ENCODE results near the gene ADAMTSL2. TPM values are rescaled to one million over a fixed set of nuclear protein-coding genes. Genes with fewer than 3 reads are reported as not detected.

ADAMTSL2 gene
- total RNA-seq, 1 donor: under 0.01 TPM

DNA sequence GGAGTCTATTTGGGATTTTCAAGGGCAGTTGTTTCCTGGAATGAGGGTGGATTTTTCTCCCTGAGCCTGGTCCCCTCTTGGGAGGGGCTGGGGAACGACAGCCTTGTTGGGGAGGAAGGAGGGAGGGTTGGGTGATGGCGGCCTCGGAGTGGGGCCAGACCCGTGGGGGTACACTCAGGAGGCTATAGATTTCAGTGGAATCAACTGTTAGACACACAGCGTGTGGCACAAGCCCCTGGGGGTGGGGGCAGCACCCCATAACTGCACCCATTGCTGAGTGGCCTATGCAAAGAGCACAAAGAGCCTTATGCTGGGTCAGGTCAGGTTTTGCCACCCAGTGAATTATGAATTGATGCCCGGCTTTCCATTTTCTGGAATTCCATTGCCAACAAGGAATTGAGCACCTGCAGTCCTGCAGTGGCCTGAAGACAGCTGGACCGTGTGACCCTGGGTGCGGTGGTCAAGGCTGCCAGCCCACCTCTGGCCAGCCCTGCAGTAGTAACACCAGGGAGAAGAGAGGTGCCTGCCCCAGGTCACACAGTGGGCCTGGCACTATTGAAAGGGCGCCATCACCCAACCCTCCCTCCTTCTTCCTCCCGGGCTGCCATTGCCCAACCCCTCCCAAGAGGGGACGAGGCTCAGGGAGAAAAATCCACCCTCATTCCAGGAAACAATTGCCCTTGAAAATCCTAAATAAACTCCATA is 18.1 kb upstream of the ADAMTSL2 start:
- DNase-seq (ENCODE audit: low read depth in 2 of 3, low spot score in 2 of 3): no peak

DNA sequence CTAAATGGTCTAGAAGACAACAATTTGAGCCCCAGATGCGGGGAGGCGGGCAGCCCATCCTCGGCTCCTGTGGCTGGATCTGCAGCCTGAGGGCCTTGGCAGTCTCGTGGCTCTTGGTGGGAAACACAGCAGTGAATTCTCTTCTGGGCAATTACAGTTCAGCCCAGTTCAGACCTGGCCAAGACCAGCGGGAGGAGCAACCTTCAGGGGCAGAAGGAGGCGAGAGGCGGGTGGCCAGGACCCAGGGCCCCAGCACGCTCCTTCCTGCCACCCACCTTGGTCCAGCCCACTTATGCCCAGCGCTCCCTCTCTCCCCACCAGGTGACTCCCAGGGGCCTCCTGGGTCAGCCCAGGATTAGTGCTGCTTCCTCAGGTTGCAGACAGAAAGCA is 17.5 kb upstream of the ADAMTSL2 start:
- DNase-seq (ENCODE audit: low read depth in 2 of 3, low spot score in 2 of 3): no peak

DNA sequence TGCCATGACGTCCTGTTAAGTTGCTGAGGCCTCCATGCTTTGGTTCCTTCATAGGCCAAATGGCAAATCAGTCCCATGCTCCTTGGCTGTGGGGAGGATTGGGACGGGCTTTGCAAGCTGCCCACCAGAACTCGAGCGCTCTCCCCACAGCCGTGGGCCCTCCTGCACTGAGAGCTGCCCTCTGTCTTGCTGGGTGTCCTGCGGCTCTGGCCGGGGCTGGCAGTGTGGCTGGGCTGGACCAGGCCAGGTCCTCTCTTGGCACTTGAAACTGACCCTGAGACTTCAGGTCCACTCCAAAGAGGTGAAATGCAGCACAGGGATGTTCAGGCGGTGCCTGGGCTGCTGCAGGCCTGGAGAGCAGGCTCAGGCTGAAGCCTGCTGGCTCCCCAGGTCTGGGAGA is 16.8 kb upstream of the ADAMTSL2 start:
- DNase-seq (ENCODE audit: low read depth in 2 of 3, low spot score in 2 of 3): no peak

DNA sequence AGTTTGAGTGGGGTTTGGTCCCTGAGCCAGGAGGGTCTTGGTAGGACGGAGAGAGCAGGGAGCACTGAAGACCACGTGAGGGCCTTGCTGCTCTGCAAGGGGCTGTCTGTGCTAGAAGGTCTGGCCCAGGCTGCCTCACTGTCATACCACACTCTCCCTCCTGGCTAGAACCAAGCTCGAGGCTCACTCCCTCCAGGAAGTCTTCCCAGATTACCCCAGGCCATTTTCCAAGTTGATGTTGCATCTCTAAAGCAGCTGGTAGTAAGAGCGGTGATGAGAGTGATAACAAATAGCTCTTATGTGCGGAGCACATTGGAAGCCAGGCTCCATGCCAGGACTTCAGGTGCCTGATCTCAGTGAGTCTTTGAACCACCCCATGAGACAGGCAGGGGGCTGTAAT is 16.3 kb upstream of the ADAMTSL2 start:
- DNase-seq (ENCODE audit: low read depth in 2 of 3, low spot score in 2 of 3): no peak

DNA sequence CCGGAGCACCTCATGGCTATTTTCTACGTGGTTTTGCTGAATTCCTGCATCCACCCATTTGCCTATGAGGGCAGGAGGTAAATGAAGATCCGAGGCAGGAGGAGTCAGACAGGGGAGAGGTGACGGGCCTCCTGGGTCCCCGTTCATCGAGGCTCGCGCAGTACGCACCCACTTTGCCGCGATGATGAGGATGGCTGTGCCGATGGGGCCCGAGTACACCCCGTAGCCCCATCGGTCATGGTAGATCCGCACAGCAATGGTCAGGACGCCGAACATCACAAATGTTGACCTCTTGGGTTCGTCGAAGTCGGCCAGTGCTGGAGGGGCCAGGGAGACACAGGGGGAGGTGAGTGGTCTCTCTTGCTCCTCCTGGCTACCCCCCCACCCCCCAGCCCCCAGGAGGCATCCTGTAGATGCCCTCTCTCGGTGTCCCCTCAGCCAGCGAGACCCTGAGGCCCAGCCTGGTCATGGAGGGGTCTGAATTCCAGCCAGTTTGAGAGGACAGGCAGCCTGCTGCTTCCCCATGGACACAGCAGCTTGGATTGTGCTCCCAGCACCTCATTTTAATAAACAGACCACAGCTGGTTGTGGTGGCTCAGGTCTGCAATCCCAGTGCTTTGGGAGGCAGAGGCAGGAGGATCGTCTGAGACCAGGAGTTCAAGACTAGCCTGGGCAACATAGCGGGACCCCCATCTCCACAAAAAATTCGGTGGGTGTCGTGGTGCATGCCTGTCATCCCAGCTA is 15.6 kb upstream of the ADAMTSL2 start:
- no peak for DNase-seq (ENCODE audit: low read depth in 2 of 3, low spot score in 2 of 3)

DNA sequence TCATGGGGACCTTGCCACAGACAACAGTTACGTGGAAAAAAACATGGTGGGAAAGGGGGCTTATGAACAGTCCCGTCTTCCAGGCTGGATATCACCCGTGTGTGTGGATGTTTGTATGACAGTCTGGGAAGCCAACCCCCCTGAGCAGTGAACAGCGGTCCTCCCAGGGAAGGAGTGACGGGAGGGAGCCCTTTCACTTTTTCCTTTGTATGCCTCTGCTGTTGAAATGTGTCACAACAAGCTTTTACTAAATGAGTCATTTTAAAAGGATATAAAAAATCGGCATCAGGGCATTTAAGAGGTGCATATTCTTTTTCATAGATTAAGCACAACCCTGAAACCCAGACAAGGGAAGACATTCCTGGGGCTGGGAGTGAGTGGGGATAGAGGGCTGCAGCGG is 14.8 kb upstream of the ADAMTSL2 start:
- no peak for DNase-seq (ENCODE audit: low read depth in 2 of 3, low spot score in 2 of 3)

DNA sequence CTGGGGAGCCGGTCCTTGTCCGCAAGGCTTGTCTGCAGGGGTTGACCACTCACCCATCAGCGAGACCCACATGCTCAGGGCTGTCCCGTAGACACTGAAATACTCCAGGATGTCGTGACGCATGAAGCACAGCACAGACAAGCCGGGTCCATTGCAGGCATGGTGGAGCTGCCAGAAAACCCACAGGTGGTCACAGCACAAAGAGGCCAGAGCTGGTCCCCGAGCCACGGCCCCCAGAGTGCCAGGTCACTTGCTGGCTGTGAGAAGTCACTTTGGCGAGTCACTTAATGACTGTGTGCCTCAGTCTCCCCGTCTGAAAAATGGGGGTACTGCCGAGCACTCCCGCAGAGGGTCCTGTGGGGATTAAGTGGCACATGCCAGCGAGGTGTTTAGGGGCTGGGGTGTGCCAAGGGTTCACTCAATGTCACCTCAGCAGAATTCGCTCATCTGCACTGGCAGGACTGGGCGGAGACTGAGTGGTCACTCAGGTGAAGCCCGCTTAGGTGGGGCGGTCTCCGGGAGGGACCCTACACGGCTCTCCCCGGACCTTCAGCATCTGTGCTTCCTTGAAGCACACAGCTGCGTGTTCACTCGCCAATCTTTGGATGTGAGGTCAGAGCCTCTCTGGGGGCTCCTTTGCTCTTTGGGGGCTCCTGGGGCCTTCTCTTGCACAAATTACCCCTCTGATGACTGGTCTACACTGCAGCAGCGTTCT is 14.2 kb upstream of the ADAMTSL2 start:
- no peak for DNase-seq (ENCODE audit: low read depth in 2 of 3, low spot score in 2 of 3)

DNA sequence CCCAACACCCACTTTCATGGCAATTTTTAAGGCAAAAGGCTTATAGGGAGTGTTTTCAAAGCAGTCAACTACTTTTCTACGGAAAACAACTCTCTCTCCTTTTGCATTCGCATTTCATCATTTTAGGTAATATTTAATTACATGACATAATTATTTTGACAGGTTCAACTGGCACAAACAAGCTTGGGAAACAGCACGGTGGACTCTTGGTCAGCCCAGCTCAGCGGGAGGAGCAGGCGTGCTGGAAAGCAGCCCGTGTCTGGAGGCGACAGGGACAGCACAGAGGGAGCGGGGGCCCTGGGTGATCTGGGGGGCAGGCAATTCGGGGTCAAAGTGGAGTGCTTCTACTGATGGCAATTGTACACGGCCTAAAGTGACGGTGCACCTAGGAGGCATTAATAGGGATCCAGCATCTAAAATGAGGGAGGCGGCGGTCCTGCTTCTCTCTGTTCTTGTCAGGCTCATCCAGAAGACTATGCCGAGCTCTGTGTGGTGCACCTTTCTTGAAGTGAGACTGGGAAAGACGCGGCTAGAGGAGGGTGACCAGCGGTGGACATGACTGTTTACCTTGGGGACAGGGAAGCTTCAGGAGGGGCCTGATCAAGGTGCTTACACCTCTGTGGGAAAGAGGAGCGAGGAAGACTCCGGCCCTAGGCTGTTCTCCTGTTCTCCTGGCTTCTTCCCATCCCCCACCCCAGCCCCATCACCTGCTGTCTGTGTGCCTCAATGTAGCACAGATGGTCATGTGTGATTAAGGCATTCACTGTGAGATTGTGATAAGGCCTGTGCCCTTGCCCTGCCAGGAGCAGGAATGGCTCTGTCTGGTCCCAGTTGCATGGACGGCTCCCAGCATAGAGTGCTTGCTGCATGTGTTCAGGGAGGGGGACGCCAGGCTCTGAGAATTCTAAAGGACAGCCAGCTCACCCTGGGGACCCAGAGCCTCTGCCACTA is 13.1 kb upstream of the ADAMTSL2 start:
- no peak for DNase-seq (ENCODE audit: low read depth in 2 of 3, low spot score in 2 of 3)

DNA sequence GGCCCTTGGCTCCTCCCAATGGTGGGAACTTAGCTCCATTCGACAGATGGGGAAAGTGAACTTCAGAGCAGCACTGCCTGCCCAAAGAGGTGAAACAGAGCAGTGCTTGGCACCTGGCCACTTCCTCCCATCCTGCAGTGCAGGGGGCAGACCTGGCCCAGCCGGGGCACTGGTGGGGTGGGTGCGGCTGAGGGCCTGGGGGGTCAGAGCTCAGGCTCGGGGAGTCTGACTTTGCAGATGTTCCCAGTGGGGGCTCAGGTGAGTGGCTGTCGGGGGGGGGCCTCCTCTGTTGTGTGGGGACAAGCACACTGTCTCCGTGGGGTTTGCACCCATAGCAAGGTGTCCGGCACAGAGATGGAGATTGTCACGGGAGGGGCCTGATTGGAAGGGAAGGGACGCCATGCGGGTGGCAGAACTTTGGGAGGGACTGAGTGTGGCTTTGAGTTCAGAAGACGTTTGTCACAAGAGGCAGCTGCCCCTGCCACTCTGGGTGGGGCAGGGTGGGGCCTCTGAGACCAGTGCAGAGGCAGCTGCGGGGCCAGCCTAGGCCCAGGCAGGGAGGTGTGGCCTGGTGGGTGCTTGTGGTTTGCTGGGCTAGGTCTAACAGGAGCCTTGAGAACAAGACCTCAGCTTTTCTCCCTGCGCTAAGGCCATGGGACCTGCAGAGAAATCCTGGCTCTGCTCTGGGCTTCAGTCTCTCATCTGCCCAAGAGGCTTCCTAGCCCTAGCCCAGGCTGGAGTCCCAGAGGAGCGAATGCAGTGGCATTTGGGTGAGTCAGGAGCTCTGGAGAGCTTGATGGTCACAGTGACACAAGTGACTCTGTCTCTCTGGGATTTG is 12.2 kb upstream of the ADAMTSL2 start:
- no peak for DNase-seq (ENCODE audit: low read depth in 2 of 3, low spot score in 2 of 3)

DNA sequence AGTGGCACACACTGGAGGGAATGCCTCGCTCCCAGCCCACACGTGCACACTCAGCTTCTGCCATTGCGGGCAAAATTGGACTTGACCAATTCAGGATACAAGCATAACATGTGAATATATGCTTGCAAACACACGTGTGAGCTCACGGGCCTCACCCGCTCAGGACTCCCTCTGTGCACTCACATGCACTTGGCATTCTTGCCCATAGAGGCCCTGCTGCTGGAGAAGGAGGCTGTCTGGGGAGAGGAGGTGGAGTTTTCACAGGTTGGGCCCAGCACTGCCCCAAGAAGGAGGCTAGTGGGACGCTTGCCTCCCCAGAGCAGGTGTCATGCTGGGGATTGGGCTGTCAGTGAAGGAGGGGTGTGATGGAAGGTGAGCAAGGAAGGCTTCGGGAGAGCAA is 11.4 kb upstream of the ADAMTSL2 start:
- DNase-seq (ENCODE audit: low read depth in 2 of 3, low spot score in 2 of 3): no peak

DNA sequence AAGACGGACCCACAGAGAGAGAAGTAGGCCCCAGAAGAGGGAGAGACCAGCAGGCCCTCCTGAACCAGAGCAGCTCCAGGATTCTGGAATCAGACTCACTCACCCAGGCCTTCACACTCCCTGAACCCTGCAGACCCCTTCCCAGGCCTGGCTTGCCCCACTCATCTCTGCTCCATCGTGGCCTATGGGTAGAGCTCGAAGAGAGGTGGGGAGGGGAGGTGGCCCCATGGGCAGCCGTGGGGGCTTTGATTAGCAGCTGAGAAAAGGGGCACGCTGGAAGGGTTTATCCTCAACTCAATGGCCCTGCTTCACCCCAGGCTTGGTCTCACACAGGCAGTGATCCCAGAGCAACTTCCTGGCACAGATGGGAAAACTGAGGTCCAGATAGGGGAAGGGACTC is 10.4 kb upstream of the ADAMTSL2 start:
- no peak for DNase-seq (ENCODE audit: low read depth in 2 of 3, low spot score in 2 of 3)

DNA sequence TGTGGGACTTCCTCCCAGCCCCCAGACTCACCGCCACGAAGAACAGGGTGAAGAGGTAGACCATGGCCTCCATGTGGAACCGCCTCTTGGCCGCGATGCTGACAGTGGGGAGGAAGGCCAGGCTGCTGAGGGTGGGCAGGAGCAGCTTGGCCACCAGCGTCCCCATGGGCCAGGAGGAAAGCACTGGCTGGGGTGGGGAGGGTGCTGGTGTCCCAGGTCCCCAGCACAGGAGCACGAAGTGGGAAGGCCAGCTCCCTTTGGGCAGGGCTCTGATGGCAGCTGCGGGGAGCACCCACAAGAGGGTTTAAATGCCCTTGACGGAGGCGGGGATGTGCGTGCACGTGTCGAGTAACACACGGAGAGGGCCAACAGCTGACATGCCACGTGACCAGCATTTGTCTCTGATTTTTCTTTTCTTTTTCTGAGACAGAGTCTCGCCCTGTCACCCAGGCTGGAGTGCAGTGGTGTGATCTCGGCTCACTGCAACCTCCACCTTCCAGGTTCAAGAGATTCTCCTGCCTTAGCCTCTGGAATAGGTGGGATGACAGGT is 9.8 kb upstream of the ADAMTSL2 start, which contains the start of gene MYMK:
Gene MYMK, minus strand, starts transcription at position 281 of the 550 bp plus-strand sequence. Its CDS starts 115 bp downstream, at position 166.
- no peak for DNase-seq (ENCODE audit: low read depth in 2 of 3, low spot score in 2 of 3)

DNA sequence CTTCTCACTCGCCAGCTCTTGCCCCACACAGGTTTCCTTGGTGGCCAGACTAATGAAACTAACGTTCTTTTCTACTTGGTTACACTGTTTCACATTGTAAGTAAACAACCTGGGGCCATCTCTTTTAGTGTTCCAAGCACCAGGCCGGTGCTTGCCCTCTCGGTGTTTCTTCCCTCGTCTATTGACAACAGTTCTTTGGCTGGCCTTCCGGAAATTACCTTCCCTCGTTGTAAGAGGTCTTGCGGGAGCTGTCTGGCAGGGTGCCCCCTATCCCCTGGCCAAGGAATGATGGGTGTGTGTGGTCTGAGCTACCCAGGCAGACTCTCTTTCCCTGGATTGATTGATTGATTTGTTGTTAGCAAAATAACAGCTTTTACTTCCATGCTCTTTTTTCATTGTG is 8.8 kb upstream of the ADAMTSL2 start:
- no peak for DNase-seq (ENCODE audit: low read depth in 2 of 3, low spot score in 2 of 3)

DNA sequence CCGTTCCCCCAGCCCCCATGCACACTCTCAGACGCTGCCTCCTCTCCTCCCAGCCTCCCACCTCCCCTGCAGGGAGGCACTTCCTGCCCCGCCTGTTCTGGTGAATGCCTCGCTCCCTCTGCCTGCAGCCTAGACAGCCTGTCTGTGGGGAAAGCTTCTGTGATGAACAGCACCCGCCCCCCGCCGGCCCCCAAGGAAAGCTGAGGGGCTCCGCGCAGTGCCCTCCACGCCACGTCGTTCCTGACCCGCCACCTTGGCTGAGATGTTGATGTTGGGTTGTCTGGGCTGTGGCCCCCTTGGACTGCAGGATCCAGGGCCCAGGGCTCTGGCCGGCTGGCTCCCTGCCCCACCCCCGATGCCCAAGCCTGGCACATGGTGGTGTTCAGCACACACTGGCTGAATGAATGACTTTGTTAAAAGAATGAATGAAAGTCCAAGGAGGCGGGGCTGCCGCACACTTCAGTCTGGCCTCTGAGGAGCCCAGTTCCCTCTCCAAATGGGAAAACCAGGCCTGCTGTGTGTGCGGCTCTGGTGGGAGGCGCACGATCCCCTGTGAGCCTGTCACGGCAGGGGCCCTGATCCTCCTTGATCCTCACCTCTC is 7.7 kb upstream of the ADAMTSL2 start:
- no peak for DNase-seq (ENCODE audit: low read depth in 2 of 3, low spot score in 2 of 3)

DNA sequence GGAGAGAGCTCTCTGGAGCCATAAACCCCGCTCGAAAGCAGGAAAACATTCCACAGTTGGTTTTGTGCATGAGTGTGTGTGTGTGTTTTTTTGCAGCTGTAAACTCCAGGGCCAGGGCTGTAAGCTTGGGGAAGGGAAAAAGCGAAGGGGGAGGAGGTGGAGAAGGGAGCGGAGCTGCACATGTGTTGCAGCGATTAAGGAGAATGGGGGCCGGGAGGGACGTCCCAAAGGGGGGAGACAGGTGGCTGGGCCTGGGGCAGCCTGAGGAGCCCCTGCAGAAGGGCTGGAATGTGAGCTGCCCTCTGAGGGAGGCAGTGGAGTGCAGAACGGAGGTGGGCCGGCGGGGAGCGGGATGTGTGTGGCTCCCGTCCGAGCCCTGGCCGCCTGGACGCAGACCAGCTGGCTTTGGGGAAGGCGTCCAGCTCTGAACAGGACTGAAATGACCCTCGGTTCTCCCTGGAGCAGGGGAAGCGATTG is 7.0 kb upstream of the ADAMTSL2 start:
- no peak for DNase-seq (ENCODE audit: low read depth in 2 of 3, low spot score in 2 of 3)

DNA sequence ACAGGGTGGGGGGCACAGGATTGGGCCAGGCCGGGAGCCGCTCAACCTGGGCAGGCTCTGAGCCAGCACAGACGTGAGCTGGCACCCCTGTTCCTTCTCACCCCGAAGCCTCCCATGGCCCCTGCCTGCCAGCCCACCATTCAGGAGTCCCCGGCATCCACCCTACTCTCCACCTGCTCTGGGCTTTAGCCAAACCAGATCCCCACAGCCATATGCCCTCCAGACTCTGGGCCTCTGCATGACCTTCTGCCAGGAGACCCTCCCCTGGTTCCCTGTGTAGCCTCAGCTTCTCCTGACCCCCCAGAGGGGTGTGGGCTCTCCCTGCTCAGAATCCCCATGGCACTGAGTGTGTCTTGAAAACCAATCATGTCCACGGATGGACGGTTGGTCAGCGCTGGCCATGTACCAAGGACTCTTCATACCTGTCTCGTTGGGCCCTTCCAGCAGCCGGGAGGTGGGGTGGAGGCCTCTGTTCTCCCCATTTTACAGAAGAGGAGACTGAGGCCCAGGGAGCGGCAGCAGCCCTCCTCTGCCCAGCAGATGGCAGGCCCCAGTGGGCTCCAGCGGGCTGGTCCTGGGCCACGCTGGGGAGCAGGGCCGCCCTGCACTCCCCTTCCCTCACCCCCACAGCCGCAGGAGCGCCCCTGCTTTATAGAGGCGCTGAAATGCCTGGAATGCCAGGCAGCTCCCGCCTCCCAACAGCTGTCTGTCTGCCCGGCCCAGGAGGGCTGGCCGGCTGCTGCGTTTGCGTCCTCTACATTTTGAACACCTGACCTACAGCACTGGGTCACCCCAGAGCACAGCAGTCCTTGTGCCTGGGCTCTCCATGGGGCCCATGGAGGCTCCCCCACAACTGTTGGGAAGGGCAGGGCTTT is 6.3 kb upstream of the ADAMTSL2 start:
- DNase-seq (ENCODE audit: low read depth in 2 of 3, low spot score in 2 of 3): no peak

DNA sequence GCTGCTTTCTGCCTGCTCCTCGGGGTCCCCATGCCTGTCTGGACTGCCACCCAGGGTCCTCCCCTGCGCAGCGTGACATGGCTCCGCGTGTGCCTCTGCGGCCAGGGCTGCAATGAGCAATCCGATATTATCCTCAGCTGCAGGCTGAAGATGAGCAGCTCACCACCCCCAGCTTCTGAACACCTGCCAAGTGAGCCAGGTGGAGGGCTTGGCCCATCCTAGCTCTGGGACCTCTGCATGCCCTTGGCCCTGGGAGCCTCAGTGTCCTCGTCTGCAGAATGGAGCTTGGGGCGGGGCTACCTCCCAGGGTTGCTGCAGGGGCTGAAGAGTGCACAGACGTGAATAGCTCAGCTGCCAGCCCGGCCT is 5.6 kb upstream of the ADAMTSL2 start:
- no peak for DNase-seq (ENCODE audit: low read depth in 2 of 3, low spot score in 2 of 3)

DNA sequence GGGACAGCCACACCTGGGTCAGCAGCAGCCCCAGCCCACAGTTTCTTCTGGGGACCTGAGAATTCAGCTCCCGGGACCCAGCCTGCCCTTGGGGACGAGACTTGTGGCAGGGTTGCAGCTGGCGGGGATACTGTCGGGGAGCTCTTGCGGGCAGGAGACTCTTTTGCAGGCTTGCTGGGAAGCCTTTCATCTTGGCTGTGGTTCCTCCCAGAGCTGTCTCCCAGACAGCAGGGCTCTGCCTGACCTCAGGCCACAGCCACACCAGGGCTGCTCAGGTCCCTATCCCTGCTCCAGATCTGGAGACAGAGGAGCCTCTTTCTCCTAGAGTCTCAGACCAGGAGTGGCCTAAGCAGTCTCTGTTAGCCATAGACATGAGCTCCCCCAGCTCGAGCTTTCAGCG is 5.0 kb upstream of the ADAMTSL2 start:
- no peak for DNase-seq (ENCODE audit: low read depth in 2 of 3, low spot score in 2 of 3)

All from hematopoietic multipotent progenitor cell (in vitro differentiated cells).